H9 (cell line): ENCODE measurements around the gene AARS1. TPM values are rescaled to one million over a fixed set of nuclear protein-coding genes. Genes with fewer than 3 reads are reported as not detected.

Experiments
- DNase-seq: peaks from one replicate; pipeline ENCODE4 v3.0.0-alpha.2; 2017
- H2AFZ ChIP-seq: one replicate; pipeline ENCODE4 v1.6.1; 2013; ENCODE audit warnings: mild to moderate bottlenecking, low read length, control low read depth, moderate library complexity
- H2AK5ac ChIP-seq: 2 replicates; pipeline ENCODE4 v1.6.1; 2013; ENCODE audit warnings: low read length, control low read depth, mixed read lengths; ENCODE audit not compliant: insufficient read length
- H2BK120ac ChIP-seq: one replicate; pipeline ENCODE4 v1.6.1; 2013; ENCODE audit warnings: low read depth, mild to moderate bottlenecking, low read length, control low read depth, inconsistent platforms; ENCODE audit not compliant: poor library complexity, severe bottlenecking
- H2BK12ac ChIP-seq: 2 replicates; pipeline ENCODE4 v1.6.1; 2013; ENCODE audit warnings: low read length, control low read depth, mixed read lengths, low read depth; ENCODE audit not compliant: insufficient read length
- H2BK15ac ChIP-seq: 2 replicates; pipeline ENCODE4 v1.6.1; 2013; ENCODE audit warnings: low read depth, low read length, control low read depth
- H2BK20ac ChIP-seq: one replicate; pipeline ENCODE4 v1.6.1; 2013; ENCODE audit warnings: low read depth, mild to moderate bottlenecking, low read length, control low read depth, inconsistent platforms; ENCODE audit not compliant: poor library complexity, severe bottlenecking
- H2BK5ac ChIP-seq: 2 replicates; pipeline ENCODE4 v1.6.1; 2013; ENCODE audit warnings: low read length, control low read depth, mixed read lengths; ENCODE audit not compliant: insufficient read length
- H3K14ac ChIP-seq: 2 replicates; pipeline ENCODE4 v1.6.1; 2013; ENCODE audit warnings: low read length, control low read depth; ENCODE audit not compliant: insufficient read depth
- H3K18ac ChIP-seq: 2 replicates; pipeline ENCODE4 v1.6.1; 2013; ENCODE audit warnings: low read depth, mild to moderate bottlenecking, mixed read lengths, low read length, control low read depth; ENCODE audit not compliant: insufficient read length
- H3K23ac ChIP-seq: 2 replicates; pipeline ENCODE4 v1.6.1; 2013; ENCODE audit warnings: low read length, control low read depth, mixed read lengths, low read depth; ENCODE audit not compliant: insufficient read length
- H3K23me2 ChIP-seq: 2 replicates; pipeline ENCODE4 v1.6.1; 2013; ENCODE audit warnings: low read depth, mild to moderate bottlenecking, mixed read lengths, low read length, control low read depth; ENCODE audit not compliant: insufficient read length, poor library complexity, severe bottlenecking
- H3K27ac ChIP-seq: 2 replicates; pipeline ENCODE4 v1.5.1; 2013; ENCODE audit warnings: low read length, control low read depth, mixed read lengths, low read depth; ENCODE audit not compliant: insufficient read length
- H3K27me3 ChIP-seq: 2 replicates; pipeline ENCODE4 v1.6.1; 2013; ENCODE audit warnings: low read length, control low read depth, inconsistent platforms; ENCODE audit not compliant: insufficient read depth
- H3K4ac ChIP-seq: 2 replicates; pipeline ENCODE4 v1.6.1; 2013; ENCODE audit warnings: low read depth, mild to moderate bottlenecking, control low read depth, inconsistent platforms, low read length, moderate library complexity
- H3K4me1 ChIP-seq: 2 replicates; pipeline ENCODE4 v1.6.1; 2013; ENCODE audit warnings: low read length, control low read depth, inconsistent platforms; ENCODE audit not compliant: insufficient read depth
- H3K4me2 ChIP-seq: 2 replicates; pipeline ENCODE4 v1.6.1; 2013; ENCODE audit warnings: low read length, control low read depth, mixed read lengths; ENCODE audit not compliant: insufficient read length, insufficient read depth
- H3K56ac ChIP-seq: 2 replicates; pipeline ENCODE4 v1.6.1; 2013; ENCODE audit warnings: low read depth, mild to moderate bottlenecking, mixed read lengths, low read length, control low read depth; ENCODE audit not compliant: insufficient read length
- H3K79me1 ChIP-seq: 2 replicates; pipeline ENCODE4 v1.6.1; 2013; ENCODE audit warnings: low read depth, mild to moderate bottlenecking, moderate library complexity, low read length, control low read depth, inconsistent platforms; ENCODE audit not compliant: insufficient read depth, poor library complexity, severe bottlenecking
- H3K79me2 ChIP-seq: 2 replicates; pipeline ENCODE4 v1.6.1; 2013; ENCODE audit warnings: low read length, control low read depth, inconsistent platforms; ENCODE audit not compliant: insufficient read depth
- H3K9ac ChIP-seq: 2 replicates; pipeline ENCODE4 v1.6.1; 2013; ENCODE audit warnings: low read length, control low read depth, mixed read lengths; ENCODE audit not compliant: insufficient read length; ENCODE audit errors: extremely low read depth
- H3K9me3 ChIP-seq: one replicate; pipeline ENCODE4 v1.6.1; 2013; ENCODE audit warnings: low read depth, low read length, inconsistent platforms; ENCODE audit not compliant: control insufficient read depth
- H3T11ph ChIP-seq: one replicate; pipeline ENCODE4 v1.6.1; 2013; ENCODE audit warnings: mild to moderate bottlenecking, low read length, control low read depth, inconsistent platforms
- H4K20me1 ChIP-seq: one replicate; pipeline ENCODE4 v1.6.1; 2013; ENCODE audit not compliant: control insufficient read depth, insufficient read length, insufficient read depth
- H4K5ac ChIP-seq: 2 replicates; pipeline ENCODE4 v1.6.1; 2013; ENCODE audit warnings: low read depth, mild to moderate bottlenecking, mixed read lengths, low read length, control low read depth; ENCODE audit not compliant: insufficient read length
- H4K8ac ChIP-seq: replicated peaks from 2 replicates; pipeline ENCODE4 v1.6.1; 2013; ENCODE audit warnings: low read length, control low read depth, mixed read lengths, low read depth; ENCODE audit not compliant: insufficient read length
- H4K91ac ChIP-seq: 2 replicates; pipeline ENCODE4 v1.6.1; 2013; ENCODE audit warnings: low read depth, mild to moderate bottlenecking, moderate library complexity, mixed read lengths, low read length, control low read depth; ENCODE audit not compliant: insufficient read length
- H3K27ac Mint-ChIP-seq, 3 experiments: 2 replicates in 2 of 3; 3 replicates in 1 of 3; pipeline ENCODE4 v1.8.0; 2020 to 2021; ENCODE audit warnings: mixed read lengths in 3 of 3, mild to moderate bottlenecking in 1 of 3, moderate library complexity in 1 of 3
- H3K27me3 Mint-ChIP-seq: 2 replicates; pipeline ENCODE4 v1.8.0; 2021; ENCODE audit warnings: low read depth, mild to moderate bottlenecking, moderate library complexity, mixed read lengths
- H3K36me3 Mint-ChIP-seq, 3 experiments: 2 replicates in 2 of 3; 3 replicates in 1 of 3; pipeline ENCODE4 v1.8.0; 2020 to 2021; ENCODE audit warnings: low read depth in 3 of 3, mixed read lengths in 3 of 3; ENCODE audit not compliant: insufficient read depth in 1 of 3
- H3K4me1 Mint-ChIP-seq, 2 experiments: 2 replicates each; pipeline ENCODE4 v1.8.0; 2020; ENCODE audit warnings: mixed read lengths in 2 of 2
- H3K4me3 Mint-ChIP-seq, 2 experiments: 2 replicates in 1 of 2; 3 replicates in 1 of 2; pipeline ENCODE4 v1.8.0; 2020 to 2021; ENCODE audit warnings: mild to moderate bottlenecking in 2 of 2, mixed read lengths in 2 of 2, moderate library complexity in 1 of 2
- H3K9me3 Mint-ChIP-seq, 2 experiments: 2 replicates in 1 of 2; 3 replicates in 1 of 2; pipeline ENCODE4 v1.8.0; 2020; ENCODE audit warnings: mild to moderate bottlenecking in 2 of 2, mixed read lengths in 2 of 2, moderate library complexity in 1 of 2
- CTCF ChIP-seq: fragments of 200-600 bp; sonication (generic); conservative IDR thresholded peaks from 3 replicates; pipeline ENCODE4 v1.8.0; 2021; ENCODE audit warnings: antibody characterized with exemption, mild to moderate bottlenecking
- WGBS: extraction: QIAGEN DNeasy Blood & Tissue Kit; methylation state at CpG from one replicate; pipeline ENCODE4 v1.1.7; 2013; ENCODE audit warnings: missing lambda C conversion rate, low lambda C conversion rate, mixed read lengths; ENCODE audit not compliant: insufficient read length; ENCODE audit errors: extremely low coverage; 5-methylcytosine and 5-hydroxymethylcytosine counted together
- total RNA-seq: library from RNA; stranded (reverse); gene quantifications from 2 replicates; pipeline ENCODE4 v1.2.1, GENCODE V29; 2021

AARS1 gene
- total RNA-seq, 1 experiment from 2014 or later: 168 TPM

DNA sequence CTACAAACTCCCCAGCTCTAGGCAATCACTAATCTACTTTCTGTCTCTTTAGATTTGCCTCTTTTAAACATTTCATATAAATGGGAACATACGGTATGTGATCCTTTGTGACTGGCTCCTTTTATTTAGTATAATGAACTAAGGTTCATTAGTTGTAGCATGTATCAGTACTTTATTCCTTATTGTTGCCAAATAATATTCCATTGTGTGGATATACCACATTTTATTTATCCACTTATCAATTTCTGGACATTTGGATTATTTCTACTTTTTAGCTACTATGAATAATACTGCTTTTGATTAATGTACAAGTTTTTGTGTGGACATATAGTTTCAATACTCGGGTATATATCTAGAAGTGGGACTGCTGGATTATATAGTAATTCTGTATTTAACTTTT lies 17.6 kb upstream of the AARS1 start:
- H3K4me2 ChIP-seq: no peak overlapping the region
- no peak overlapping the region for H2BK120ac ChIP-seq
- peaks cover 4 to 10% (median 9%) of the 10 kb centered on the region in 3 experiments; a peak in 5 of 7 replicates for H3K36me3 Mint-ChIP-seq
- H3K23me2 ChIP-seq: no peaks in the 10 kb centered on the region
- peaks cover 4% of the 10 kb centered on the region for H3K79me1 ChIP-seq
- no peak overlapping the region for H2AK5ac ChIP-seq
- no peak overlapping the region for H2BK15ac ChIP-seq
- H3K4me1 Mint-ChIP-seq: peaks cover 2 to 4% of the 10 kb centered on the region in 2 experiments; a peak in 2 of 4 replicates
- no peak overlapping the region for H2AFZ ChIP-seq
- H3K9ac ChIP-seq: no peak overlapping the region
- no peak overlapping the region for H4K8ac ChIP-seq
- no peak overlapping the region for H2BK20ac ChIP-seq
- no peak overlapping the region for H3K14ac ChIP-seq
- H4K91ac ChIP-seq: no peak overlapping the region
- no CpG with 5 or more reads among the region's 2 CpGs for WGBS
- H3K27me3 Mint-ChIP-seq: no peaks in the 10 kb centered on the region
- no peaks in the 10 kb centered on the region for H3K27me3 ChIP-seq
- no peak overlapping the region for H3T11ph ChIP-seq
- no peaks in the 10 kb centered on the region for H3K9me3 ChIP-seq
- H4K5ac ChIP-seq: no peak overlapping the region
- no peak overlapping the region for H2BK5ac ChIP-seq
- H3K4ac ChIP-seq: no peak overlapping the region
- H3K56ac ChIP-seq: no peak overlapping the region
- H3K4me1 ChIP-seq: no peaks in the 10 kb centered on the region
- H4K20me1 ChIP-seq: no peaks in the 10 kb centered on the region
- H3K79me2 ChIP-seq: no peaks in the 10 kb centered on the region; the same call in 1 of the 2 replicates
- H3K4me3 Mint-ChIP-seq: no peak overlapping the region
- DNase-seq: no peak
- no peak overlapping the region for H3K18ac ChIP-seq
- no peak overlapping the region for H2BK12ac ChIP-seq
- no peak for TF ChIP-seq CTCF
- no peak overlapping the region for H3K27ac Mint-ChIP-seq
- no peak overlapping the region for H3K23ac ChIP-seq
- H3K27ac ChIP-seq: no peak overlapping the region
- H3K9me3 Mint-ChIP-seq: no peaks in the 10 kb centered on the region
